Memory B cell (primary cell): ENCODE data around the gene ACADS.

Experiments
- ATAC-seq: fragments of 150-1000 bp; cut with Tn5 transposase; 2 replicates; pipeline ENCODE4 v1.10.0; 2021; ENCODE audit warnings: low read depth, mild to moderate bottlenecking, moderate library complexity
- DNase-seq, 2 donors: peaks; one replicate each; pipeline ENCODE4 v3.0.0; 2022; ENCODE audit warnings: low spot score in 2 of 2
- H3K27ac Mint-ChIP-seq: one replicate; pipeline ENCODE4 v1.8.0; 2022; ENCODE audit warnings: mild to moderate bottlenecking, moderate library complexity, mixed read lengths
- H3K27me3 Mint-ChIP-seq: one replicate; pipeline ENCODE4 v1.8.0; 2022; ENCODE audit warnings: mixed read lengths
- H3K36me3 Mint-ChIP-seq: one replicate; pipeline ENCODE4 v1.8.0; 2022; ENCODE audit warnings: mild to moderate bottlenecking, mixed read lengths
- H3K4me1 Mint-ChIP-seq: one replicate; pipeline ENCODE4 v1.8.0; 2022; ENCODE audit warnings: mixed read lengths
- H3K4me3 Mint-ChIP-seq: one replicate; pipeline ENCODE4 v1.8.0; 2022; ENCODE audit warnings: mild to moderate bottlenecking, moderate library complexity, mixed read lengths
- H3K9me3 Mint-ChIP-seq: one replicate; pipeline ENCODE4 v1.8.0; 2022; ENCODE audit warnings: mixed read lengths

The ACADS gene

DNA sequence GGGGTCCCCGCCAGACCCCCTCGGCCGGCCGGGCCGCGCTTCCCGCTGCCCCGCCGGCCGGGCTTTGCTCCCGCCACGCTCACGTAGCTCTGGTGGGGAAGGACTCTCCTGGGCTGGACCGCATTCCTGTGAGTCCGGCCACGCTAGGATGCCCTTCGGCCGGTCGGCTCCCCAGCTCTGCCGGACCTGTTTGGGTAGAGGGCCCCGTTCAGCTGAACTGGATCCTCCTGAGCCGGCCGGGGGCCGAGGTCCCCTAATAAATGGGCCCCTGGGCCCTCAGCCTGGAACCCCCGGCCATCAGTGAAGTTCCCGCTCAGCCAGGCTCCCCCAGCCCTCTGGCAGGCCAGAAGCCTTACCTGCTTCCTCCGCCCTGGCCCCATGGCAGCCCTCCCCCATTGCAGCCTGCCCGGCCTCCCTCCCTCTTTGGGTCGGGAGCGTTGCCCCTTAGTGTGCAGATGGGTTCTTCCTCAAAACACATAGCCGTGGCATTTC is 14.8 kb upstream of the ACADS start:
- Mint-ChIP-seq H3K36me3 (peaks cover 7% of the 10 kb centered on the region), H3K4me3 (peak overlapping the region; percentile 84), H3K27ac (peak overlapping the region; percentile 78), H3K4me1 (peaks cover 21% of the 10 kb centered on the region), H3K9me3 (no peaks in the 10 kb centered on the region), H3K27me3 (no peaks in the 10 kb centered on the region)
- peak in 1 of 2 donors; percentile 43 for DNase-seq
- ATAC-seq, result peak; percentile 38

DNA sequence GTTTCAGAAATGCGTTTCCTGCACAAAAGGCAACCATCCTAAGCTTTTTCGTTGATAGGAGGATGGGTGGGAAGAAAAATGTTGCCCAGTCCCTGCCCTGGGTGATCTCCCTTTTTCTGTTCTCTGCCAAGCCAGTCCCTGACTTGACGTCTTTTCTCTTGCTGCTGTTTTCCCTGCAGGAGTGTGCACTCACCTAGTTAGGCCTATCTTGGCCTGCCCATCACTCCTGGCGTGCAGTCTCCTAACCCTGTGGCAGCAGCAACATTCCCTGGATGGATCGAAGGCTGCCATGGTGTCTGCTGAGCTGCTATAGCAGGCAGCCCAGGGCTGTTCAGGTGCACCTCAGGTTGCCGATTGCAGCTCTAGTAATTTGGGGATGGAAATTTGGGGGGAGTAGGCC is 14.2 kb upstream of the ACADS start:
- no peaks in the 10 kb centered on the region for H3K9me3 Mint-ChIP-seq
- H3K27me3 Mint-ChIP-seq, result no peaks in the 10 kb centered on the region
- peaks cover 21% of the 10 kb centered on the region for H3K4me1 Mint-ChIP-seq
- peak overlapping the region; percentile 84 for H3K4me3 Mint-ChIP-seq
- peak overlapping the region; percentile 78 for H3K27ac Mint-ChIP-seq
- H3K36me3 Mint-ChIP-seq, result peaks cover 10% of the 10 kb centered on the region
- no peak for DNase-seq
- ATAC-seq, result no peak

GRCh38 chr12:120712610-120713009 is 13.0 kb upstream of the ACADS start:
- Mint-ChIP-seq H3K27me3 (no peaks in the 10 kb centered on the region), H3K36me3 (peaks cover 14% of the 10 kb centered on the region), H3K27ac (no peak overlapping the region), H3K9me3 (no peaks in the 10 kb centered on the region), H3K4me3 (no peak overlapping the region), H3K4me1 (peaks cover 21% of the 10 kb centered on the region)
- DNase-seq, result no peak
- ATAC-seq, result no peak

GRCh38 chr12:120713861-120714482 is 11.7 kb upstream of the ACADS start:
- no peaks in the 10 kb centered on the region for H3K9me3 Mint-ChIP-seq
- peaks cover 21% of the 10 kb centered on the region for H3K4me1 Mint-ChIP-seq
- ATAC-seq (peak; percentile 74), DNase-seq (peak; percentile 67 to 79)
- H3K36me3 Mint-ChIP-seq, result peaks cover 18% of the 10 kb centered on the region
- no peak overlapping the region for H3K27ac Mint-ChIP-seq
- peak overlapping the region; percentile 32 for H3K4me3 Mint-ChIP-seq
- no peaks in the 10 kb centered on the region for H3K27me3 Mint-ChIP-seq

GRCh38 chr12:120718055-120718454 is 7.6 kb upstream of the ACADS start:
- peaks cover 19% of the 10 kb centered on the region for H3K4me1 Mint-ChIP-seq
- no peak overlapping the region for H3K27ac Mint-ChIP-seq
- no peaks in the 10 kb centered on the region for H3K27me3 Mint-ChIP-seq
- no peak for ATAC-seq
- DNase-seq, result no peak
- no peak overlapping the region for H3K4me3 Mint-ChIP-seq
- H3K9me3 Mint-ChIP-seq, result no peaks in the 10 kb centered on the region
- H3K36me3 Mint-ChIP-seq, result peaks cover 32% of the 10 kb centered on the region

GRCh38 chr12:120719072-120719471 is 6.6 kb upstream of the ACADS start:
- DNase-seq (no peak), ATAC-seq (no peak)
- Mint-ChIP-seq H3K27ac (no peak overlapping the region), H3K4me3 (no peak overlapping the region), H3K4me1 (peaks cover 15% of the 10 kb centered on the region), H3K36me3 (peaks cover 28% of the 10 kb centered on the region), H3K9me3 (no peaks in the 10 kb centered on the region), H3K27me3 (no peaks in the 10 kb centered on the region)

GRCh38 chr12:120719496-120720233 is 6.0 kb upstream of the ACADS start:
- ATAC-seq (no peak), DNase-seq (no peak)
- H3K4me3 Mint-ChIP-seq, result no peak overlapping the region
- H3K27me3 Mint-ChIP-seq, result no peaks in the 10 kb centered on the region
- H3K4me1 Mint-ChIP-seq, result peaks cover 14% of the 10 kb centered on the region
- H3K36me3 Mint-ChIP-seq, result peaks cover 29% of the 10 kb centered on the region
- no peaks in the 10 kb centered on the region for H3K9me3 Mint-ChIP-seq
- no peak overlapping the region for H3K27ac Mint-ChIP-seq

- H3K36me3 Mint-ChIP-seq, result peaks cover 29% of the 10 kb centered on the region
- DNase-seq, result no peak
- no peak for ATAC-seq
Observed at GRCh38 chr12:120720234-120720986, 5.2 kb upstream of the ACADS start.

GRCh38 chr12:120720987-120721801 is 4.4 kb upstream of the ACADS start:
- DNase-seq (no peak), ATAC-seq (no peak)
- Mint-ChIP-seq H3K4me3 (no peak overlapping the region), H3K9me3 (no peaks in the 10 kb centered on the region), H3K27me3 (no peaks in the 10 kb centered on the region), H3K36me3 (peaks cover 26% of the 10 kb centered on the region), H3K4me1 (peaks cover 22% of the 10 kb centered on the region), H3K27ac (no peak overlapping the region)

More at GRCh38 chr12:120720234-120720986, 5.2 kb upstream of the ACADS start:
- Mint-ChIP-seq H3K9me3 (no peaks in the 10 kb centered on the region), H3K27ac (no peak overlapping the region), H3K27me3 (no peaks in the 10 kb centered on the region), H3K4me3 (no peak overlapping the region), H3K4me1 (peaks cover 18% of the 10 kb centered on the region)

DNA sequence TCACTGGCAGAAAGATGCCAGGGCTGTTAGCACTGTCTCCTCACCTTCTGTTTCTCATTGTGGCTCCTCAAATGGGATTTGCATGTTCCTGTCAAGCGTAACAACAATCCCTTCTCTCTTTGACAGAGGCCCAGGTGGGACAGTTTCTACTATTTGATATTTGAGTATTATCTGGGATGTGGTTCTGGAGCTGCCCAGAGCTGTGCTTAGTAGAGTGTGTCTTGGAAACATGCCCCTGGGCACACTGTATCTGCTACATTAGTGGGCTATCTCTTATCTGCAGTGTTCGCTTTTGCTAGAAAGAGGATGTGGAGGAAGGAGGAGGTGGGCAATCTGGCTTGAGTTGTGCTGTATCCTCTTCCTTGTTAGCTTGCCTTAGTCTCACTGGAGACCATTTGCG is 3.8 kb upstream of the ACADS start:
- DNase-seq (no peak), ATAC-seq (peak; percentile 51)
- Mint-ChIP-seq H3K27me3 (no peaks in the 10 kb centered on the region), H3K27ac (no peak overlapping the region), H3K36me3 (peaks cover 20% of the 10 kb centered on the region), H3K4me3 (no peak overlapping the region), H3K4me1 (peaks cover 24% of the 10 kb centered on the region), H3K9me3 (no peaks in the 10 kb centered on the region)

DNA sequence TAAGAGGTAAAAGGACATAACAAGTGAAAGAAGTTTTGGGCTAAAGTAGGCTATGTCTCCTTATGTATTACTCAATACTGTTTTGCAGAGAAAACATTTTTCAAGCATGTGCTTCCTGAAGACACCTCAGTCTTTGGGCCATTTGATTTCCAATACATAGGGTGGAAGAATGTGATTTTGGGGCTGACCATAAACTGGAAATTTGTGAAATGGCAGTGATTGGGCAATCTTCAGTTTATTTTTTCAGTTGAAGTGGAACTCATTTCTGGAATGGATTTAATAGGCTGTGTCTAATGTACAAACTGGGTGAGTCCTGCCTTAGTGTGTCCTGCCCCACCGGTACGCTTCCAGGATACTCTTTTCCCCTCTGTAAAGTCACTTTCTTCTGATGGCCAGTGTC is 2.8 kb upstream of the ACADS start:
- Mint-ChIP-seq H3K4me1 (peaks cover 24% of the 10 kb centered on the region), H3K36me3 (peaks cover 20% of the 10 kb centered on the region), H3K4me3 (no peak overlapping the region), H3K9me3 (no peaks in the 10 kb centered on the region), H3K27me3 (no peaks in the 10 kb centered on the region), H3K27ac (no peak overlapping the region)
- DNase-seq, result no peak
- ATAC-seq, result no peak

DNA sequence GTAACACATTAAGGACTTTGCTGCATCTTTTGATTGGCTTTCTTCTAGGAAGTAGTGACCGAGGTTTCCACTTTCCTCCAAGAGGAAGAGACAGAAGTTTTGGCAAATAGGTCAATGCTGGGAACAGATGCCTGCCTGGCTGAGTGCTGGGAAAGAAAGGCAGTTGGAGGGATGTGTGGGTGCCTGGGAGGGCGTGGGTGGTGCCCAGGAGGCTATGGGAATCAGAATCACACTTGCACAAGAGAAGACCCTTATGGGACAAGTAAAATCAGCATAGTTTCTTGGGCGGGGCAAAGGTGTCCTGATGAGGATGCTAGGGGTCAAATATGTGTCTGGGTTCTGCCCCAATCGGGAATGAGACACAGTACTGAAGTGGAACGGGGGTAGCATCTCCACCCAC is 906 bp upstream of the ACADS start:
- no peaks in the 10 kb centered on the region for H3K27me3 Mint-ChIP-seq
- peak overlapping the region; percentile 28 for H3K27ac Mint-ChIP-seq
- ATAC-seq (no peak), DNase-seq (no peak)
- peak overlapping the region; percentile 94 for H3K4me3 Mint-ChIP-seq
- peaks cover 24% of the 10 kb centered on the region for H3K4me1 Mint-ChIP-seq
- H3K9me3 Mint-ChIP-seq, result no peaks in the 10 kb centered on the region
- H3K36me3 Mint-ChIP-seq, result peaks cover 15% of the 10 kb centered on the region

DNA sequence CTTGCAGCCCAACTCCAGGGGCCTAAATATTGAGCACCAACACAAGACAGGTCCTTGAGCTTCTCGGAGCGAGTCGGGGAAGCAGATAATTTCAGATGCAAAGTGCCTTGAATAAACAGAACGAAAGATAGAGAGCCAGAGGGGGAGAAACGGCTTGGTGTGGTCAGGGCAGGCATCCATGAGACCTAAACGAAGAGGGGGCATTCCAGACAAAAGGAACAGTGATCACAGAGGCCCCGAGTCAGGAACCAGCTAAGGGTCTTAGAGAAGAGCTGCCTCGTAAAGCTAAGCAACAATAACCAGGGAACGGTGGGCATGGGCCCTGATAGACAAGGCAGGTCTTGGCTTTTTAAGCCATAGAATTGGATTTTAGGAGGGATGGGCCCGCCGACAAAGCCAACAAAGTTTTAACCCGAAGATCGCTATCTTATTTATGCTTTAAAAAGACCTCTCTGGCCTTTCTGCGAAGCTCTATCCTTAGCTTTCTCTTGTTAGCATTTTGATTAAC is 421 bp upstream of the ACADS start:
- Mint-ChIP-seq H3K36me3 (peaks cover 16% of the 10 kb centered on the region), H3K4me3 (peak overlapping the region; percentile 94), H3K27me3 (no peaks in the 10 kb centered on the region), H3K27ac (peak overlapping the region; percentile 28), H3K4me1 (peaks cover 24% of the 10 kb centered on the region), H3K9me3 (no peaks in the 10 kb centered on the region)
- DNase-seq (no peak), ATAC-seq (no peak)
